G401.6 (cell line): Measurements from ENCODE around the gene AIPL1.

Experiments
- FAIRE-seq: peaks from 2 replicates; lab custom pipeline; 2012; peaks lifted over from hg19 to GRCh38; lab: Jason Lieb, UNC

Gene AIPL1

GRCh38 chr17:6413065-6413464, 21.9 kb downstream of the AIPL1 start:
- no peak for FAIRE-seq

GRCh38 chr17:6408735-6409134, 26.2 kb downstream of the AIPL1 start:
- no peak for FAIRE-seq

- FAIRE-seq = no peak
These were observed 26.6 kb downstream of the AIPL1 start for GRCh38 chr17:6408276-6408675.

- no peak for FAIRE-seq
These were observed 32.7 kb downstream of the AIPL1 start for GRCh38 chr17:6402258-6402657.

- no peak for FAIRE-seq
These were observed 36.0 kb downstream of the AIPL1 start for GRCh38 chr17:6398955-6399354.

- no peak for FAIRE-seq
These were observed 40.8 kb downstream of the AIPL1 start for GRCh38 chr17:6394055-6394606.

GRCh38 chr17:6393351-6393952, 41.5 kb downstream of the AIPL1 start:
- FAIRE-seq = no peak

GRCh38 chr17:6392609-6393350, 42.1 kb downstream of the AIPL1 start:
- FAIRE-seq = no peak

GRCh38 chr17:6388416-6388815, 46.5 kb downstream of the AIPL1 start:
- no peak for FAIRE-seq

- FAIRE-seq = no peak
These were observed 47.1 kb downstream of the AIPL1 start for GRCh38 chr17:6387858-6388257.

GRCh38 chr17:6387442-6387841, 47.5 kb downstream of the AIPL1 start:
- no peak for FAIRE-seq

- no peak for FAIRE-seq
These were observed 48.8 kb downstream of the AIPL1 start for GRCh38 chr17:6386041-6386630.

GRCh38 chr17:6384481-6384880, 50.4 kb downstream of the AIPL1 start:
- FAIRE-seq = no peak

- no peak for FAIRE-seq
These were observed 53.1 kb downstream of the AIPL1 start for GRCh38 chr17:6381526-6382465.

GRCh38 chr17:6380915-6381438, 53.9 kb downstream of the AIPL1 start:
- no peak for FAIRE-seq

GRCh38 chr17:6377906-6378305, 57.0 kb downstream of the AIPL1 start:
- FAIRE-seq = no peak

- FAIRE-seq = no peak
These were observed 58.0 kb downstream of the AIPL1 start for GRCh38 chr17:6376931-6377361.

GRCh38 chr17:6374761-6375312, 60.1 kb downstream of the AIPL1 start:
- no peak for FAIRE-seq

- no peak for FAIRE-seq
These were observed 60.6 kb downstream of the AIPL1 start for GRCh38 chr17:6374271-6374691.
